H1 (cell line): ENCODE results near the gene SPATA7. TPM values are rescaled to one million over a fixed set of nuclear protein-coding genes. Genes with fewer than 3 reads are reported as not detected.

Source experiments
- ASH2L ChIP-seq: fragments of 200-600, 300-600 bp; sonication (generic); IDR thresholded peaks from one replicate; pipeline ENCODE4 v1.7.1; 2017; ENCODE audit warnings: low read length
- CHD7 ChIP-seq: fragments of 300-600 bp; sonication (generic); IDR thresholded peaks from 2 replicates; pipeline ENCODE4 v1.7.1; 2012; ENCODE audit warnings: low read length, moderate library complexity, mild to moderate bottlenecking, inconsistent platforms; ENCODE audit not compliant: insufficient replicate concordance
- NRF1 ChIP-seq: IDR thresholded peaks from 2 replicates; pipeline ENCODE4 v1.6.1; 2011; ENCODE audit warnings: mild to moderate bottlenecking, low read depth, low read length, improper control_type of control experiment
- RNF2 ChIP-seq: fragments of 200-900, 300-1000 bp; sonication (generic); IDR thresholded peaks from 2 replicates; pipeline ENCODE4 v1.7.1; 2016; ENCODE audit warnings: borderline replicate concordance, low read depth, mild to moderate bottlenecking, antibody characterized with exemption, low read length; ENCODE audit not compliant: poor library complexity, severe bottlenecking; ENCODE audit errors: missing control alignments
- SAP30 ChIP-seq: fragments of 300-600 bp; sonication (generic); IDR thresholded peaks from 2 replicates; pipeline ENCODE4 v1.7.1; 2012; ENCODE audit warnings: low read length, moderate library complexity, mild to moderate bottlenecking, inconsistent platforms; ENCODE audit not compliant: insufficient read depth, insufficient replicate concordance
- TBP ChIP-seq: IDR thresholded peaks from 2 replicates; pipeline ENCODE4 v1.6.1; 2011; ENCODE audit warnings: low read depth, low read length, improper control_type of control experiment
- polyA plus RNA-seq, 7 experiments: library from polyadenylated mRNA; depleted of rRNA in 3 of 7; stranded (reverse) in 5 of 7; unstranded in 2 of 7; fragments of >200 nt in 5 of 7; fragments of 200-250 nt in 2 of 7; gene quantifications; 1 replicate in 5 of 7; 2 replicates in 1 of 7; 4 replicates in 1 of 7; pipeline versions ENCODE4 v1.2.1 to v1.2.3, GENCODE V29; 2011 to 2013; ENCODE audit warnings: missing spikeins in 2 of 7, mixed read lengths in 2 of 7
- total RNA-seq: library from RNA; stranded (reverse); fragmentation: NEBNext Ultra II Directional; extraction: Animal tissue kit (Norgen Biotek cat#: 25700); gene quantifications from 2 replicates; pipeline ENCODE4 v1.2.1, GENCODE V29; 2021
- TF ChIP-seq, protein P1 (sequence below), 3 experiments: IDR thresholded peaks; 1 replicate in 2 of 3; 2 replicates in 1 of 3; pipeline versions ENCODE4 v1.5.1 to v1.6.1; 2011; ENCODE audit warnings: low read length in 3 of 3, mild to moderate bottlenecking in 3 of 3, inconsistent platforms in 2 of 3, low read depth in 1 of 3, moderate library complexity in 1 of 3; ENCODE audit not compliant: insufficient read depth in 1 of 3; ENCODE audit errors: control extremely low read depth in 1 of 3

SPATA7 gene
- total and polyA plus RNA-seq, 2 of the 8 experiments (the other 6 are each of a cell fraction or from before 2014, with no cell fraction given) = 3.8 to 6.7 TPM

GRCh38 chr14:88388741-88389282, 3.4 kb downstream of the SPATA7 start (continued):
- no peak for TF ChIP-seq CHD7
- TF ChIP-seq TBP = no peak
- TF ChIP-seq NRF1 = no peak
- TF ChIP-seq ASH2L = no peak
- no peak for TF ChIP-seq SAP30
- TF ChIP-seq, protein P1, sequence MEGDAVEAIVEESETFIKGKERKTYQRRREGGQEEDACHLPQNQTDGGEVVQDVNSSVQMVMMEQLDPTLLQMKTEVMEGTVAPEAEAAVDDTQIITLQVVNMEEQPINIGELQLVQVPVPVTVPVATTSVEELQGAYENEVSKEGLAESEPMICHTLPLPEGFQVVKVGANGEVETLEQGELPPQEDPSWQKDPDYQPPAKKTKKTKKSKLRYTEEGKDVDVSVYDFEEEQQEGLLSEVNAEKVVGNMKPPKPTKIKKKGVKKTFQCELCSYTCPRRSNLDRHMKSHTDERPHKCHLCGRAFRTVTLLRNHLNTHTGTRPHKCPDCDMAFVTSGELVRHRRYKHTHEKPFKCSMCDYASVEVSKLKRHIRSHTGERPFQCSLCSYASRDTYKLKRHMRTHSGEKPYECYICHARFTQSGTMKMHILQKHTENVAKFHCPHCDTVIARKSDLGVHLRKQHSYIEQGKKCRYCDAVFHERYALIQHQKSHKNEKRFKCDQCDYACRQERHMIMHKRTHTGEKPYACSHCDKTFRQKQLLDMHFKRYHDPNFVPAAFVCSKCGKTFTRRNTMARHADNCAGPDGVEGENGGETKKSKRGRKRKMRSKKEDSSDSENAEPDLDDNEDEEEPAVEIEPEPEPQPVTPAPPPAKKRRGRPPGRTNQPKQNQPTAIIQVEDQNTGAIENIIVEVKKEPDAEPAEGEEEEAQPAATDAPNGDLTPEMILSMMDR (IDR thresholded peaks at IDR 0.05; ENCODE audit: control extremely low read depth in 1 of 3, insufficient read depth in 1 of 3, low read depth in 1 of 3, low read length in 3 of 3) = no peak
- TF ChIP-seq RNF2 = no peak
- TF ChIP-seq, all 59 proteins: peak for 0
